Kidney (tissue), 14 donors: ENCODE data around the gene ACO1. TPM values are rescaled to one million over a fixed set of nuclear protein-coding genes. Genes with fewer than 3 reads are reported as not detected.

ENCODE experiments used
- DNase-seq, 5 donors: peaks; one replicate each; pipeline ENCODE4 v3.0.0-alpha.2; 2013 to 2020
- FAIRE-seq: peaks from 2 replicates; lab custom pipeline; 2012; peaks lifted over from hg19 to GRCh38; lab: Jason Lieb, UNC
- H3K27ac ChIP-seq, 2 donors: one replicate each; pipeline ENCODE4 v1.7.0; 2013; ENCODE audit warnings: low read depth in 2 of 2, low read length in 2 of 2, inconsistent platforms in 1 of 2
- H3K27me3 ChIP-seq: one replicate; pipeline ENCODE4 v1.7.1; 2013; ENCODE audit warnings: low read length, inconsistent platforms; ENCODE audit not compliant: control insufficient read depth, insufficient read depth
- H3K36me3 ChIP-seq, 3 donors: one replicate each; pipeline versions ENCODE4 v1.7.0 to v1.7.1; 2013; ENCODE audit warnings: low read length in 3 of 3, control low read depth in 1 of 3, inconsistent platforms in 1 of 3; ENCODE audit not compliant: insufficient read depth in 3 of 3, control insufficient read depth in 2 of 3
- H3K4me1 ChIP-seq, 3 donors: one replicate each; pipeline versions ENCODE4 v1.7.0 to v1.7.1; 2013; ENCODE audit warnings: low read length in 3 of 3, inconsistent platforms in 1 of 3, low read depth in 1 of 3; ENCODE audit not compliant: control insufficient read depth in 2 of 3, insufficient read depth in 2 of 3
- H3K4me3 ChIP-seq, 3 donors: one replicate each; pipeline versions ENCODE4 v1.7.0 to v1.8.1; 2013; ENCODE audit warnings: low read length in 3 of 3, control low read depth in 1 of 3, inconsistent platforms in 1 of 3
- H3K9ac ChIP-seq, 3 donors: one replicate each; pipeline versions ENCODE4 v1.7.0 to v1.7.1; 2013; ENCODE audit warnings: low read length in 3 of 3, control low read depth in 1 of 3, inconsistent platforms in 1 of 3
- H3K9me3 ChIP-seq, 3 donors: one replicate each; pipeline versions ENCODE4 v1.7.0 to v1.7.1; 2013; ENCODE audit warnings: low read length in 3 of 3, control low read depth in 1 of 3, inconsistent platforms in 1 of 3; ENCODE audit not compliant: control insufficient read depth in 2 of 3, insufficient read depth in 1 of 3
- CTCF ChIP-seq: IDR thresholded peaks from 3 replicates; pipeline ENCODE4 v1.5.1; 2012; ENCODE audit warnings: mild to moderate bottlenecking, moderate library complexity, borderline replicate concordance; ENCODE audit not compliant: insufficient read depth; ENCODE audit errors: extremely low read depth
- intact Hi-C: fragments of 100-400 bp; cut with DNase I; formaldehyde crosslinking; loops from one replicate; pipeline ENCODE4 v1.11.1; 2022
- polyA plus RNA-seq: library from polyadenylated mRNA; stranded (reverse); fragments of 350-450 nt; fragmentation: Illumina TruSeq; extraction: RNeasy Lipid Tissue Mini Kit (QIAGEN cat#74804); gene quantifications from one replicate; pipeline ENCODE4 v1.2.3, GENCODE V29; 2014; ENCODE audit warnings: low read depth, low replicate concordance; ENCODE audit not compliant: insufficient read depth
- total RNA-seq: library from RNA; stranded (reverse); fragmentation: NEBNext Ultra II Directional; extraction: Animal tissue kit (Norgen Biotek cat#: 25700); gene quantifications from one replicate; pipeline ENCODE4 v1.2.1, GENCODE V29; 2021
- donor health status: control.
- donor health status: control.
- donor health status: control.
- donor health status: control.
- donor health status: control.
- donor health status: DM: yes; HTN: yes; CAD: no.
- donor health status: Normal renal cell carcinoma (clear cell type).

The ACO1 gene
- total and polyA plus RNA-seq, 2 donors from 2014 or later = 36.8 to 70.5 TPM

GRCh38 chr9:32339424-32339823 lies 45.0 kb upstream of the ACO1 start:
- no peaks in the 10 kb centered on the region for H3K36me3 ChIP-seq
- DNase-seq (no peak), FAIRE-seq (no peak)
- no peaks in the 10 kb centered on the region for H3K9me3 ChIP-seq
- intact Hi-C loops = no loop called here
- no peak overlapping the region for H3K4me3 ChIP-seq
- no peak for TF ChIP-seq CTCF
- no peak overlapping the region for H3K27ac ChIP-seq
- no peak overlapping the region for H3K9ac ChIP-seq
- no peaks in the 10 kb centered on the region for H3K4me1 ChIP-seq
- no peaks in the 10 kb centered on the region for H3K27me3 ChIP-seq

GRCh38 chr9:32340361-32340760 lies 44.1 kb upstream of the ACO1 start:
- no peak overlapping the region for H3K27ac ChIP-seq
- no peaks in the 10 kb centered on the region for H3K36me3 ChIP-seq
- intact Hi-C loops = no loop called here
- no peaks in the 10 kb centered on the region for H3K27me3 ChIP-seq
- no peak for TF ChIP-seq CTCF
- no peak overlapping the region for H3K4me3 ChIP-seq
- DNase-seq (no peak), FAIRE-seq (no peak)
- no peaks in the 10 kb centered on the region for H3K4me1 ChIP-seq
- H3K9me3 ChIP-seq = no peaks in the 10 kb centered on the region
- no peak overlapping the region for H3K9ac ChIP-seq

- intact Hi-C loops = no loop called here
- H3K27me3 ChIP-seq = no peaks in the 10 kb centered on the region
- no peak for TF ChIP-seq CTCF
- no peak overlapping the region for H3K9ac ChIP-seq
- FAIRE-seq (no peak), DNase-seq (no peak)
- no peak overlapping the region for H3K27ac ChIP-seq
- H3K36me3 ChIP-seq = no peaks in the 10 kb centered on the region
- H3K4me3 ChIP-seq = no peak overlapping the region
- H3K9me3 ChIP-seq = no peaks in the 10 kb centered on the region
- no peaks in the 10 kb centered on the region for H3K4me1 ChIP-seq
These were observed 39.8 kb upstream of the ACO1 start for GRCh38 chr9:32344551-32345182.

GRCh38 chr9:32345243-32345642 lies 39.2 kb upstream of the ACO1 start:
- no peaks in the 10 kb centered on the region for H3K4me1 ChIP-seq
- no peak overlapping the region for H3K4me3 ChIP-seq
- no peak for DNase-seq
- H3K9me3 ChIP-seq = no peaks in the 10 kb centered on the region
- TF ChIP-seq CTCF = no peak
- no peak overlapping the region for H3K27ac ChIP-seq
- no peak overlapping the region for H3K9ac ChIP-seq
- no peaks in the 10 kb centered on the region for H3K36me3 ChIP-seq
- intact Hi-C loops = no loop called here
- FAIRE-seq = no peak
- H3K27me3 ChIP-seq = no peaks in the 10 kb centered on the region
